Hypothalamus (tissue), 51 donors: ENCODE measurements around the gene HAP1.

ENCODE experiments used
- DNase-seq, 51 donors: peaks; one replicate each; lab custom pipeline; 2025; lab: John Stamatoyannopoulos, UW

Gene HAP1

GRCh38 chr17:41767324-41768042 lies 33.0 kb upstream of the HAP1 start:
- no peak for DNase-seq

- DNase-seq, result no peak
Measured at GRCh38 chr17:41766135-41766534, 31.7 kb upstream of the HAP1 start.

GRCh38 chr17:41763327-41763726 lies 28.9 kb upstream of the HAP1 start:
- DNase-seq, result no peak

GRCh38 chr17:41762841-41763240 lies 28.4 kb upstream of the HAP1 start:
- no peak for DNase-seq

- no peak for DNase-seq
Measured at GRCh38 chr17:41762391-41762790, 27.9 kb upstream of the HAP1 start.

- no peak for DNase-seq
Measured at GRCh38 chr17:41760878-41761277, 26.4 kb upstream of the HAP1 start.

- no peak for DNase-seq
Measured at GRCh38 chr17:41758601-41759000, 24.2 kb upstream of the HAP1 start.

- DNase-seq, result no peak
Measured at GRCh38 chr17:41754066-41754465, 19.6 kb upstream of the HAP1 start.

GRCh38 chr17:41751288-41751687 lies 16.8 kb upstream of the HAP1 start:
- no peak for DNase-seq

- DNase-seq, result no peak
Measured at GRCh38 chr17:41750862-41751261, 16.4 kb upstream of the HAP1 start.

- DNase-seq, result no peak
Measured at GRCh38 chr17:41748275-41748674, 13.8 kb upstream of the HAP1 start.

GRCh38 chr17:41741709-41742108 lies 7.3 kb upstream of the HAP1 start:
- no peak for DNase-seq

GRCh38 chr17:41740506-41740905 lies 6.1 kb upstream of the HAP1 start:
- no peak for DNase-seq

GRCh38 chr17:41739661-41740352 lies 5.4 kb upstream of the HAP1 start:
- no peak for DNase-seq

GRCh38 chr17:41738801-41739112 lies 4.3 kb upstream of the HAP1 start:
- DNase-seq, result no peak

- DNase-seq, result peak in 48 of 51 donors; percentile 4 to 83 (median 62)
Measured at GRCh38 chr17:41738077-41738800, 3.8 kb upstream of the HAP1 start.

GRCh38 chr17:41737680-41738023 lies 3.2 kb upstream of the HAP1 start:
- DNase-seq, result no peak

GRCh38 chr17:41736983-41737679 lies 2.7 kb upstream of the HAP1 start:
- no peak for DNase-seq

- DNase-seq, result no peak
Measured at GRCh38 chr17:41735744-41736143, 1.3 kb upstream of the HAP1 start.

GRCh38 chr17:41734949-41735313 lies 488 bp upstream of the HAP1 start:
- peak in 2 of 51 donors; percentile 30 to 31 for DNase-seq

- DNase-seq, result peak in 2 of 51 donors; percentile 29 to 40
Measured at GRCh38 chr17:41733348-41734138, 900 bp downstream of the HAP1 start.
